Stimulated activated CD4-positive, alpha-beta T cell treated with anti-CD3 and anti-CD28 coated beads, Interleukin-4, amount 100 ng/mL, for 1 hour (primary cell): ENCODE results near the gene ATE1.
A peak's percentile ranks its signal among the peaks of the same experiment; 100 is the strongest.
"Not testable (repeated sequence)": the region's sequence is repeated elsewhere in the genome, so short reads cannot be mapped to it uniquely, and the experiment has no call there.

Source experiments
- DNase-seq: peaks from one replicate; pipeline ENCODE4 v3.0.0-alpha.2; 2020

ATE1 gene

DNA sequence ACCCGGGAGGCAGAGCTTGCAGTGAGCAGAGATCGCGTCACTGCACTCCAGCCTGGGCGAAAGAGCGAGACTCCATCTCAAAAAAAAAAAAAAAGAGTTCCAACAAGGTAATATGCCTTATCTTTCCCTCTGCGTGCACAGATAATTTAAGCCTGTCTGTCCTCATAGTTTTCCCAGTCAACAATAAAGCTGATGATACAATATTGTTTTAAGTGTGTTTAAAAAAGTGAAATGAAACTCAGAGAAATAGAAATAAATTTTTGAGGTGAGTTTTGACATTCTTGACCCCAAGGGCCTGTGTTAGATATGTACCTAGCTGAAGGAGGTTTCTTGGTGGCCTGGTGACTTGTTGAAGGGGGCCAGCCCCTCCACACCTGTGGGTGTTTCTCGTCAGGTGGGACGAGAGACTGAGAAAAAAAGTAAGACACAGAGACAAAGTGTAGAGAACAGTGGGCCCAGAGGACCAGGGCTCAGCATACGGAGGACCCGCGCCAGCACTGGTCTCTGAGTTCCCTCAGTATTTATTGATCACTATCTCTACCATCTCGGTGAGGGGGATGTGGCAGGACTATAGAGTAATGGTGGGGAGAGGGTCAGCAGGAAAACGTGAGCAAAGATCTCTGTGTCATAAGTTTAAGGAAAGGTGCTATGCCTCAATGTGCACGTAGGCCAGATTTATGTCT, 1.9 kb upstream of the ATE1 start:
- not testable (repeated sequence) for DNase-seq

DNA sequence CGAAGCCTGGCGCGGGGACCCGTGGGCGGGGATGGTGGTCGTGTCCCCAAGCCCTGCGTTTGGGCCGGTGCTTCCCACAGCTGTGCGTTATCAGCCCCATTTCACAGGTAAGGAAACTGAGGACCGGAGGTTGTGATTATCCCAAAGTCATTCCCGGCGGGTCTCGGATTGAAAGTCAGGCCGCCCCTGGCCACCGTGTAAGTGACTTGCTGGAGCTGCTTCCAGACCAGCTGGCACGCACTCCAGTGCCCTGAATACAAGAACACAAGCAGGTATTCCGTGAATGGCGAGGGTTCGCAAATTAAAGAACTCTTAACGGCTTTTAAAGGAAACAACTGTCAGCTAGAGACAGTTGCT, 675 bp upstream of the ATE1 start:
- DNase-seq: no peak

DNA sequence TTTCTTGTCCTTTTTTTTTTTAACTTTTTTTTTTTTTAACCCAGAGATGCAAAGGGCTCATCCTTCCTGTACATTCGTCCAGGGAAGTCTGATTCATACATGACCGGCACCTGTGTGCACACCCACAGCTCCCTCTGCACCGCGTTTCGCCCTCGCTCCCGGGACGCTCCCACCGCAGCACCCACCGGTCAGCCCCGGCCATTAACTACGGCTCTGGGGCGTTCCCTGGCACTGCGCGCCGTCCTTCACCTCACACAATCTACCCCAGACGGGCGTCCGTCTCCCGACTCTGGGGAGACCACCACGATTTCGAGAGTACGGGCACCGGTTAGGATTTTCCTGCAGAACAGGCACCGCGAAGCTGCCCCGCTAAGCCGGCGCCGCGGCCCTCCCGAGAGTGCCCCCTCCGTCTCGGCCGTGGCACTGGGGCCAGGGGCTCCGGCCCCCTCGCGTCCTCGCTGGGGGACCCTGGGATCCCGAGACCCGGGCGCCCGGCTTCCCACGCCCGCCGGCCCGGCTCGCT, 452 bp downstream of the ATE1 start:
- peak; percentile 34 for DNase-seq

DNA sequence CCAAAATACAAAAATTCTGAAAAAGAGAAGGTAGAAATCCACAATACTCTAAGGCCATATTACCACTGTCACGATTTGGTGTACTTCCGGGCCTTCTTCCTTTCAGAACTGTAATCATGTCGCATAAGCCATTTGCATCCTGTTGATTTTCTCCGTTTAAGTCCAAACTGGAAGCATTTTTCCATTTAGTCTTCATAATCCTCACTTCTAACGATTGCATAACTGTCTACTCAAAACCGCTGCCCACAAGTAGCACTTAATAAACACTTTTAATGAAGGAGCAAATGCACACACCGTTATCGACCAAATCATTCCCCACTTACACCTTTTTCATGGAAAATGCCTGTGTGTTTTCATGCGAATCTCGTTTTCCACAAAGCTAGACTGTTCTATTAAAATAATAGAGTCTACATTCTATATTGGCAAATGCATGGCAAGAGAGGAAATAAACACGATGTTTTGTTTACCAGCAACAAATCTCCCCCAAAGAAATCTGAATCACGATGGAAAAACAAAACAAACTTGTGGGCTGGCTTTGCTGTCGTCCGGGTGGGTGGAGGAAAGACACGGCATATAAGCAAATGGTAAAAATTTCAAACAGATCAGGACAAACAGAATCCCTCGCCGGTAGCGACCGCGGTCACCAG, 1.0 kb downstream of the ATE1 start:
- no peak for DNase-seq

DNA sequence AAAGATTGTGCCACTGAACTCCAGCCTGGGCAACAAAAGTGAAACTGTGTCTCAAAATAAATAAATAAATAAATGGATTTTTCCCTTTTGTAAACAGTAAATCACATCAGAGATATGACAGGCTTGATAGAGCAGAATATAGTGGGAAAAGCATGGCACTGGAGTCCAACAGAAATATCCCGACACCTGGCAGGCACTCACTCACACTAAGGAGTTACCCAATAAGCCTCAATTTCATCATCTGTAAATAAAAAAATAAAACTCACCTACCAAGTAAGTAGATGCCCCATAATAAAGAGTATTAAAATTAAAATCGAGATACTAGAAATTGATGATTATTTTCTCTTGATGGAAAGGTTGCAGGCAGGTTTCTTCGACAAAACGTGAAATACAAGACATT, 1.7 kb downstream of the ATE1 start:
- no peak for DNase-seq

DNA sequence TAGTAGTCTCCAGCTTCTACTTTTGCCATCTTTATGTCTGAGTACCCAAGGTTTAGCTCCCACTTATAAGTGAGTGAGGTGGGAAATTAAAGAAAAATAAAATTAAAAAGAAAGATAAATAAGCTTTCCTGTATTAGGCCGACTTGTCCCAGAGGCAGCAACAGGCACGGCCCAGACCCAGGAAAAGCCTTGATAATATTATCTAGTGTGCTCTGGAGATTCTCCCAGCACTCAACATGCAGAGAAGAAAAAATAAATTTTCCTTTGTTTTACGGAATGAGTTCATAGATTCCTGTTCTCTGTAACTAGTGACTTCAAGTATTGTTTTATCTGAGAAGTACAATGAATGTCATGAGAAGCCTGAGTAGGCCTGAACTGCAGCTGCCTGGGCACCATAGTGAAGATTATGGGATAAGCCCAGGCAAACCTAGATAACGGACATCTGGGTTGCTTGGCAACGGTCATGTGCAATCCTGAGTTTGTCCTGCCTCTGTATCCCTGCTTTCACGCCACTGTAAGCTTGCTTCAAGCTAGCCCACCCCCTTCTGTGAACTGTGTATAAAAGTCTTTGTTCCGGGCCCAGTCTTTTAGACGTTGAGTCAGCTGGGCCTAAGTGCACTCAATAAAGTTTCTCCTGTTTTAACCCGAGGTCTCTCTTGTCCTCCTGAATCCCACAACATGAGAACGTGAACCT, 6.4 kb downstream of the ATE1 start:
- no peak for DNase-seq

DNA sequence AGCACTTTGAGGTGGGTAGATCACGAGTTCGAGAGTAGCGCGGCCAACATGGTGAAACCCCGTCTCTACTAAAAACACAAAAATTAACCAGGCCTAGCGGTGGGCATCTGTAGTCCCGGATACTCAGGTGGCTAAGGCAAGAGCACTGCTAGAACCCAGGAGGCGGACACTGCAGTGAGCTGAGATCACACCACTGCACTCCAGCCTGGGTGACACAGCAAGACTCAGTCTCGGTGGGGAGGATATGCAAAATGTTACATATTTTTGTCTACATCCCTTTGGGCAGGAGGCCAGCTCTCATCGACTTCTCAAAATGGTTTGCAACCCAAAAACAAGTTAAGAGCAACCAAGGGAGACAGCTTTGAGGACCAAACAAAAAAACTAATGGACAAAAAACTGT, 8.2 kb downstream of the ATE1 start:
- DNase-seq: no peak

DNA sequence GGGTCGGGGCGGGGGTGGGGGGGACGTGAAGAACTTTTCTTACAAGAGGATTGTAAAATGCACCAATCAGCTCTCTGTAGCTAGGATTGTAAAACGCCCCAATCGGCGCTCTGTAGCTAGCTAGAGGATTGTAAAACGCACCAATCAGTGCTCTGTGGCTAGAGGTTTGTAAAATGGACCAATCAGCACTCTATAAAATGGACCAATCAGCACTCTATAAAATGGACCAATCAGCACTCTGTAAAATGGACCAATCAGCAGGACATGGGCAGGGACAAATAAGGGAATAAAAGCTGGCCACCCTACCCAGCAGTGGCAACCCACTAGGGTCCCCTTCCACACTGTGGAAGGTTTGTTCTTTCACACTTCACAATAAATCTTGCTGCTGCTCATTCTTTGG, 9.0 kb downstream of the ATE1 start:
- DNase-seq: not testable (repeated sequence)

DNA sequence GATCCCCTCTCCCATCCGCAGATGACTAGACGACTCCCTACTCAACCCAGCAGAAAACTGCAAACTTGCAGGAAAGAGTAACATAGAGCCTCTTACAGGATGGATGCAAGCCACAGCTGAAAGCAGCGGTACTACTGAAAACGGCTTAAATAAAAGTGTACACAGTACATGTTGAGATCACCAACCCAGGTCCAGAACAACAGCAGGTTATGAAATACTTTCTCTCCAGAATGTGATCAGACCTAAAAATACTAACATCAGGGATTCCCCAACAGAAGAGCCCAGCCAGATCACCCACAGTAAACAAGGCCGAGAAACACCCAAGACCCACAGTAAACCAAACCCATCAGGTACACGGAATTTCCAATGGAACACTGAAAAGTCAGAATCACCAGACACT, 13.2 kb downstream of the ATE1 start:
- DNase-seq: no peak

DNA sequence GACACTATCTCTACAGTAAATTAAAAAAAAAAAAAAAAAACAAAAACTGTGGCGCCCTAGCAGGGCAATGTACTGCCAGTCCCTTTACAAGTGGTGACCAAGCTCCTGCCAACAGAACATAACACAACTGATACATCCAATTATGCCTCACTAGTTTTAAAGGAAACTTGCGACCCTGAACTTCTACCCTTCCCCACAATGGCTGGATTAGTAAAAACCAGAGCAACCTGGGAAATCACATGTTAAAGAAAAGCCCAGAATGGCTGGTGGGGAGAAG, 16.5 kb downstream of the ATE1 start:
- DNase-seq: no peak

DNA sequence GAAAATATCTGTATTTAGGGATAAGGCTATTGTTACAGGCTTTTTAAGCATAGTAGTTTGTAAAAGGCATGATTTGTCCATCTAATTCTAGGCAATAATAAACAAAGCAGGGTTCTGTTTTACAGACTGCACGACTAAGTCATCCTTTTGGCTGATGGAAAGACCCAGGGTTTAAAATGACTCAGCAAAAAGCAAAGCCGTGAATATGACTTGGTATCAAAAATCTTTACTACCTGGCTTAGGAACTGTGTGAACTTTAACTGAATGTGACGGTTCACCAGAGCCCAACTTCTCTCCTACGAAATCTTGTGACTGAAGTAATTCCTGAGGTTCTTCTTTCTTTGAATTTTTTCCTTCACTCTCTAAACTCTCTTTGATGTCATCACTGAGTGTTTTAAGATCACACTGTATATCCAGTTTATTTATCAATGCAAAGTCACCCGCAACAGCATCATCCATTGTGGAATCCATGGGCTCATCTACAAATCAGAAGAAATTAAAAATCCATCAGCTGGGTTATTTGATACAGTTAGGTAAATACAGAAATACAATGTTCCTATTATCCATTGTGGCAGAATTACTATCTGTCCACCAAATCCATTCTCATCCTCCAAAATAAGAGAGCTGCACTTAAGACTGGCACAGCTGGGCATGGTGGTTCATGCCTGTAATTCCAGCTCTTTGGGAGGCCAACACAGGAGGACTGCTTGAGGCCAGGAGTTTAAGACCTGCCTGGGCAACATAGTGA, 17.0 kb downstream of the ATE1 start:
- DNase-seq: no peak

DNA sequence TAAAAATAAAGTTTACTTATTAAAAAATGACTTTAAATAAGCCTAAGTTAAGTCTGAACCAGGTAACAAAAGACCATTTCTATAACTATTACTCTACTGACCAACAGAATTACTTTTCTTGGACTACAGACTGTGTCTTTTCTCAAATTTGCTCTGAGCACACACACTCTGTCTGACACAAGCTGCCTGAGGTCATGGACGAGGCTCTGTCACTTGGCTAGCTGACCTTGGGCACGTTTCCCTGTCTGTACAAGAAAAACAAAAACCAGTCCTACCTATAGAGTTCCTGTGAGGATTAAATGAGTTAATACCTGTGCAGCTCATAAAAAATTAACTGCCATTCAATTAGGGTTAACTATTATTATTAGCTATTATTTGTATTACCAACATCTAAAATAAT, 22.9 kb downstream of the ATE1 start:
- DNase-seq: no peak

DNA sequence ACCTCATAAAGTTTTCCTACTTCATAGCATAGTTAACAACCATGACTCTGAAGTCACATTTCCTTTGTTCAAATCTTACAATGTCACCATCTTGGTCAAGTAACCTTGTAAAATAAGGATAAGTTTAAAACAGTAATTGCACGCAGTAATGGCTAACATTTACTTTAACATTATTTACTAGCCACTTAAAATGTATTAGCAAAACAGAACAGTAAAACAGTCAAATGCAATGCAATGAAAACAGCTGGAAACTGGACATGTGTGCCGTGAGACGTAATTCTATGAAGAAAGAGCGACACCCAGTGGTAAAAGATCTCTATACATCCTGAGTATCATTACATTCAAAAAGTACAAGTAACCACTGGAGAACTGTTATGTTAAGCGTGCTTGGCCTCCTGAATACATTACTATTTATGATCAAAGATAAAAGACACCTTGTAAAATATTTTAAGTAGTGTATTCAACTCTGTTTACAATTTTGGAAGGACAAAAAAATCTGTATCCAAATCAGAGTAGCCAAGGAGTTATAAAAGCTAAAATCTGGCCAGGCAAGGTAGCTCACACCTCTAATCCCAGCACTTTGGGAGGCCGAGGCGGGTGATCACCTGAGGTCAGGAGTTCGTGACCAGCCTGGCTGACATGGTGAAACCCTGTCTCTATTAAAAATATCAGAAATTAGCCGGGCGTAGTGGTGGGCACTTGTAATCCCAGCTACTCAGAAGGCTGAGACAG, 27.2 kb downstream of the ATE1 start:
- DNase-seq: no peak

DNA sequence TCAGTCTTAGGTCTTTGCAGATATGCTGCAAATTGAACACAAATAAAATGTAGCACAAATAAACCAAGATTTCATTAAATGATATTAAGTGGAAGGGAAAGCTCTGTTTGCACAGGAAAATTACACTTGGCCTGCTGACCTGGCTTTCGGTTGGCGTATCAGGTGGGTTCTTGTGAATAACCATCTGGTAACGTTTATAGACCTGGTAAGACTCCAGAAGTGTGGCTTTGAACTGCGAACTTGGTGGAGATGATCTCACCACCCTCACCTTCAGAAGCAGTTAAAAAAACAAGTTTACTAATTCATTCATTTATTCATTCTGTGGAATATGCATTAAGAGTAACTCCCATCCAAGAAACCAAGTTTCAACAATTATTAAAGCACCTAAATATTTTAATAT, 28.1 kb downstream of the ATE1 start:
- no peak for DNase-seq

DNA sequence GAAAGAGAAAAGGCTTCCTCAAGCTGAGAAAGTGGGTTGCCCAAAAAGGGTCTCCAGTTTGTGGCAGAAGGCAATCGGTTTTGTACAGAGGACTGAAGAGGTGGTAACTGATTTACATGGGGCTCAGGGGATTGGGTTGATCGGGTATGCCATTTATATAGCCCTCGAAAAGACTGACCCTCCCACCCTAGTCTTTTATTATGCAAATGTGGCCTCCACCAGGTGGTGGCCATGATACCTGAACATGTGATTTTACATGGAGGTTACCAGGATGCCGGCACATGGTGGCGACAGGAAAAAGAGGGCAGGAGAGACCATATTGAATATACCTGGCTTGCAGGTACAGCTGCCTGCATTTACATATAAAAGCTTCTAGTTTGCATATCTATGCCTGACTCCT, 36.7 kb downstream of the ATE1 start:
- DNase-seq: no peak

DNA sequence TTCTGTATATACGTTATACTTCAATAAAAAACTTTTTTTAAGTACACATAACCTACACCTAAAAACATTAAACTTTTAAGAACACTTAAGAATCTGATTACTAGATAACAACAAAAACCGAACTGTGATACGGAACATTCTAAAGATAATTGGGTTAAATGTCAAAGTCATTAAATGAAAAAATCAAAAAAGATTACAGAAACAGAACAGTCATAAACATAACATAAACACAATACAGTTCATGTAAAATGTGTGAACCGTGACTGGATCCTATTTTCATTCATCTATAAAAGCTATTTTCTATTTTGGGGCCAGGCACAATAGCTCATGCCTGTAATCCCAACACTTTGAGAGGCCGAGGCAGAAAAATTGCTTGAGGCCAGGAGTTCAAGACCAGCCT, 38.6 kb downstream of the ATE1 start:
- DNase-seq: no peak

DNA sequence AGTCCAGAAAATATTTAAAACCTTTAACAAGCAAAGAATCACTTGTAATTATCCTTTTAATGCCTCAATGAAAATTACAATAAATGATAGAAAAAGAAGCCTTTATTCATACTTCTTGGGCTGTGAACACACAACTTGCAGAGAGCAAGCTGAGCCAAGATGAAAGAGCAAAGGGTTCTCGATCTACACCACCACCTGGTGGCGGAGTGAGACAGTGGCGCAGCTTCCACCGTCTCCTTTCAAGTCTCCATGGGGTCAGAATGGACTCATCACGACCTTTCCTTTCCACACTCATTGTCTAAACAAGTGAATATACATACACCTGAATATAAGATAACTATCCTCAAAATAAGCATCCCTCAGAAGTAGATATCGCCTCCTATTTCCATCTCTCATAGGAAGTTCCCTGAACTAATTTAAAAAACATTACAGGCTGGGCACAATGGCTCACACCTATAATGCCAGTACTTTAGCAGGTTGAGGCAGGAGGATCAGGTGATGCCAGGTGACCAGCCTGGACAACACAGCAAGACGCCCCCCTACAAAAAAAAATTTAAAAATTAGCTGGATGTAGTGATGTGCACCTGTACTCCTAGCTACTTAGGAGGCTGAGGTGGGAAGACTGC, 40.7 kb downstream of the ATE1 start:
- peak; percentile 41 for DNase-seq

DNA sequence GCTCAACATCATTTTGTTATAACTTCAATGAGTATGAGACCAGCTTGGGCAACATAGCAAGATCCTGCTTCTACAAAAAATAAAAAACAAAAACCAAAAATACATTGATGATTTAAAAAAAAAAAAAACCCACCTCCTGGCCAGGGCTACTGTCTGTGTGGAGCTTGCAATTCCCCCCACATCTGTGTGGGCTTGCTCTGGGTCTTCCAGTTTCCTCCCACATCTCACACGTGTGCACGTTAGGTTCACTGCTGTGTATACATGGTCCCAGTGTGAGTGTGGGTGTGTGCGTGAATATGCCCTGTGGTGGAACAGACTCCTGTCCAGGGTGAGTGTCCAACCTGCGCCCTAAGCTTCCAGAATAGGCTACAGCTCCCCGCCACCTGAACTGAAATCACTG, 41.6 kb downstream of the ATE1 start:
- no peak for DNase-seq

DNA sequence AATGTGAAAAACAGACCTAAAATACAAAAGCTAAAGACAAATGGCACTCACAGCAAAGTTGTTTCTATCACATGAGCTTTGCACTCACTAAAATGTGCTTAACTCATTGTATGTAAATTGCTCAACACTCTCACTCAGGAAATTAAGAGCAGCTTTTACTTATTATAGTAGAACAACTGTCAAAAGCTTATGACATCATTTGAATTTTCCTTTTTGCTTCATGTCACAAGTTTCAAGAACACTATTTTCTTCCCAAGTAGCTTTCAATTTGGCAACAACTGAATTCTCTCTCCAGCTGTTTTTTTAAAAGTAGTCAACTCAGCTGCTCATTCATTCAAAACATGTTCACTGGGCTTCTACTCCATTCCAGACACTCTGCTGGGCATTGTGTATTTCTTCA, 46.9 kb downstream of the ATE1 start:
- no peak for DNase-seq

DNA sequence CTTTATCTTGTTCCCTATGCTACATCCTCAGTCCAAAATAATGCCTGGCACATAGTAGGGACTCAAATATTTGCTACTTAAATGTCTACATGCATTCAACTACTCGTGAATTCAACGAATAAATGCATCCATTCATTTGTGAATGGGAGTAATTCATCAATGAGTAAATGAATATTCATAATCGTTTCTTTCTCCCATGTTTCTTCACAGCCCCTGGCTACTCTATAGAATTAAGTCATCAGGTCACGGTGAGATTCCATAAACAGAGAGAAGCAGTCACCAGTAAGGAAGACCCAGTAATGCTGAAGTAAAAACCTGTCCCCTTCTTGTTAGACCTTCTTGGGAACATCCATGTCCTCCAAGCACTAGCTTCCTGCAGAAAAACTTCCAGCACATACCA, 48.4 kb downstream of the ATE1 start:
- DNase-seq: no peak

DNA sequence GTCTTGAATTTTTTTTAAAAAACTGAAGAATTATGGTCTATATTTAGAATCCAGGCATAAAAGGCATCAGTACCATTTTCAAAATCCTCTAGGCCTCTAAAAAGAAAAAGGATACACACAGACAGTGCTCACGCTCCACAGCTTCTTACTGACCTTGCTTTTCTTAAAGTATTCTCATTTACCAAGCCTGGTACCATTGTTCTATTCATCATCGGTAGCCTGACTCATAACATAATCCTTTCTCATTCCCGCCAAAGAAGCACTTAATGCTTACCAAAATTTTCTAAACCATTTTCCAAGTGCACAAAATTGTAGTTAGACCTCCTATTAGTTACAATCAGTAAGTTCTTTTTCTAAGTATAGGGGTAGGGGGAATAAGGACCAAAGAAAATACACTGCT, 54.6 kb downstream of the ATE1 start:
- DNase-seq: no peak

DNA sequence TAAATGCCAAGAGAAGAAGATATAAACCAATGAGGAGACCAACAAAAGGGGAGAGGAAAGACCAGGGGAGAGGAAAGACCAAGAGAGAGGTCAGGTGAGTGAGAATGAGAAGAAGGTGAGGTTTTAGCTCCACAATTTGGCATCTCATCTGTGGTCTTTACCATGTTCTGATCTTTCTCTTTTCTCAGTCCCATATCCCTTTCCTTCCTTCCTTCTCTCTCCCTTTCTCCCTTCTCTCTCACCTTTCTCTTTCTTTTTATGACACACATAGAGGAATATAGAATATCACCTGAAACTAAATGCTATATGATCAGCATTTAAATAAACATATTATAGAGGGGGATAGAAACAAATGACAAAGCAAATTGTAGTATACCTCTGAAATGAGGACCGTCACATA, 57.4 kb downstream of the ATE1 start:
- no peak for DNase-seq

DNA sequence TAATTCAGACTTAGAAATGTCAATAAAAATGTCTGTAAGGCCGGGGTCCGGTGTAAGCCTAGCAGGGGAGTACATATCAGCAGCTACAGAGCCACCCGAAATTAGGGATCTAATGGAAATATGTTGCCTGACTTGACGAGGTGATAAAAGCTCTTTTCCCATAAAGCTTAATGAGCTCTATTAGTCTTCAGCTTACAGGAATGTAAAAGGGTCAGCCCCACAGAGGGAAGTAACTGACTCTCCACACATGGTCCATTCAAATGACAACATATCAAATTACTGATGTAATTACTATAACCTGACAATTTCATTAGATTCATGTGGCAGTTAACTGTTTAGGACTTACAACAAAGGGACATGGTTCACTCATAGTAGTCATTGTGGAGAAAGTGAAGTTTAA, 62.3 kb downstream of the ATE1 start:
- no peak for DNase-seq
